Fibroblast of the aortic adventitia (primary cell): ENCODE measurements around the gene GRIN3B. TPM values are rescaled to one million over a fixed set of nuclear protein-coding genes. Genes with fewer than 3 reads are reported as not detected.

ENCODE experiments used
- DNase-seq: peaks from one replicate; pipeline ENCODE4 v3.0.0-alpha.2; 2010; ENCODE audit warnings: low read depth
- H3K4me3 ChIP-seq: 2 replicates; pipeline ENCODE4 v1.5.1; 2011; ENCODE audit warnings: low read depth, mild to moderate bottlenecking, control low read depth, low read length, moderate library complexity
- CTCF ChIP-seq: IDR thresholded peaks from 2 replicates; pipeline ENCODE4 v1.5.1; 2011; ENCODE audit warnings: mild to moderate bottlenecking, low read length, control low read depth, inconsistent platforms; ENCODE audit not compliant: insufficient read depth
- total RNA-seq: library from RNA; depleted of rRNA; stranded (reverse); fragments of >200 nt; gene quantifications from 2 replicates; pipeline ENCODE4 v1.2.3, GENCODE V29; 2012; ENCODE audit warnings: low replicate concordance

GRIN3B gene
- total RNA-seq, 1 donor = 0.45 TPM

DNA sequence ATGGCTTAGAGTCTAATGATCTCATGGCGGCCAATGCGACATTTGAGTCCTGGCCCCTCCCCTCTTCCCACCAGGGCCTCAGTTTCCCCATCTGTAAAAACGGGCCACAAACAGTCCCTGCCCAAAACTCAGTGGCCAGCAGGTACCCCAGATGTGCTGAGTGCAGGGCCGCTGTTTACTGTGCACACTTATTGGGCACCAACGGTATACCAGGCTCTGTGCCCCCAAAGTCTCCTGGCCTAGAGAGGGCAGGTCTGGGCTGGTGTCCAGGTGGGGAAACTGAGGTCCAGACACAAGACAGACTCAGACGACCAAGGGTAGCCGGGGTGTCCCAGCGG, 39.6 kb upstream of the GRIN3B start:
- TF ChIP-seq CTCF = no peak
- no peak for DNase-seq
- no peak overlapping the region for H3K4me3 ChIP-seq

DNA sequence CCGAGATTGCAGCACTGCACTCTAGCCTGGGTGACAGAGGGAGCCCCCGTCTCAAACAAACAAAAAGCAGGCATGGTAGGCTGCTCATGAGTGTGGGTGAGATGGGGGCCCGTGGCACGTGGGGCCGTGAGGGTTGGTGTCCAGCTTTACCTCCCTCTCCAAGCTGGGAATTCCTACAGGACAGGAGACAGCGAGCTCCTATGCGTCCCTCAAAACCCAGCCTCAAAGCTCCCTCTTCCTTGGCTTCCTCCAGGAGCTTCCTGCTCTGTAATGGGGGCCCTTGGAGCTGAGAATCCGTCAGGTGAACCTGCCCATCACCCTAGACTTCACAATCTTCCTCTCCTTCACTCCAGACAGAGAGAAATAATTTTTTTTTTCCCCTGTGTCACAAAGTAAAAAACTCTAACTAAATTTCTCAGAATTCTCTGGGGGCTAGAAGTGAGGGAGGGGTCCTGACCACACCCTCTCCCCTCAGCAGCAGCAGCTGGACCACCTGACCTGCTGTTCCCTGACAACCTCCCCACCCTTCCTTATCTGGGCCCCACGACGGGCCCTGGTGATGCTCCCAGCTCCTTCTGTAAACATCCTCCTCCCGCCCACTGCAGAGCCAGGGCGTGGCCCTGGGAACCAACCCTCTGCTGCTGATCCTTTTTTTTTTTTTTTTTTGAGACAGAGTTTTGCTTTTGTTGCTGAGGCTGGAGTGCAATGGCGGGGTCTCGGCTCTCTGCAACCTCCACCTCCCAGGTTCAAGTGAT, 38.2 kb upstream of the GRIN3B start:
- no peak for TF ChIP-seq CTCF
- no peak overlapping the region for H3K4me3 ChIP-seq
- peak; percentile 53 for DNase-seq

DNA sequence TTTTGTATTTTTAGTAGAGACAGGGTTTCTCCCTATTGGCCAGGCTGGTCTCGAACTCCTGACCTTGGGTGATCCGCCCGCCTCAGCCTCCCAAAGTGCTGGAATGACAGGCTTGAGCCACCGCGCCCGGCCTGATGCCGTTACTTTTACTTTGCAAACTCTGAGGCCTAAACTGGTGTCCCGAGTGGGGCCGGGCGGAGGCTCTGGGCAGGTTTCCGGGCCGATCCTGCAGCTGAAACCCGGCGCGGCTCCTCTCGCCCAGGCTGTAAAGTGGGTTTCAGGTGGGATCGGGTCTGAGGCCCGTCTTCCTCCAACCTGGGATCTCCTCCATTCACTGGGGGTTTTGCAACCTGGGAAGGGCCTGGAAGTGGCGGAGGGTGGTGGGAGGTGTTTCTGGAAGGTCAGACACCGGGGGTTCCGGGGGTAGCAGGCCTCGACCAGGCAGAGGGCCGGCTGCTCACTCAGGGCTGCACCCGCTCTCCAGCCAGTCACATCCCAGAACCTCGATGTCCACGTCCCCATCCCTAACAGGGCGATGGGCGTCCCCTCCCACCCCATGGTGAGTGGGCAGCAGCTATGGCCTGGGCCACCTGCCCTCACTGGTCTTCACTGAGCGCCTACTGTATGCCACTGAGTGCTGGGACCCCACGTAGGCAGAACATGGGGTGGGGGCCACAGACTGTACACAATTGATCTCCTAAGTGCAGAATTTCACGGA, 37.4 kb upstream of the GRIN3B start:
- DNase-seq = no peak
- H3K4me3 ChIP-seq = no peak overlapping the region
- TF ChIP-seq CTCF = no peak

DNA sequence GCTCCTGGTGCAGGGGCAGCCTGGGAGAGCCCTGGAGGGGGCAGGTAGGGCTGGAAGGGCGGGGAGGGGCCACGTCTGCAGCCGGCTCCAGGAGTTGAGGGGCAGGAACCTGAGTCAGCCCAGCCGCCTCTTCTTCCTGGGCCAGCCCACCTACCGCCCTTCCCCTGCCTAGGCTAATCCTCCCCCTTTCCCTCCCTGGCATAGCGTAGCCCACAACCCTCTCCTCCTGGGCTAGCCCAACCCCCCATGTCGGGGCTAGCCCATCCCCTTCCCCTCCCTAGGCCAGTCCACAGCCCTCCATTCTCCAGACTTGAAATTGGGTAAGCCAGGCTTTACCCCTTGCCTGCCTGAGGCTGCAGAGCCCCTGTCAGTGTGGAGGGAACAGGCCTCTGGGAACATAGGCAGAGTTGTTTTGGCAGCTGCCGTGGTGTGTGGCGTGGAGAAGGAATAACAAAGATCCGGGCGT, 36.7 kb upstream of the GRIN3B start:
- no peak overlapping the region for H3K4me3 ChIP-seq
- DNase-seq = no peak
- no peak for TF ChIP-seq CTCF

- H3K4me3 ChIP-seq = no peak overlapping the region
- TF ChIP-seq CTCF = no peak
- no peak for DNase-seq
Observed at GRCh38 chr19:964116-964520, 36.1 kb upstream of the GRIN3B start.

DNA sequence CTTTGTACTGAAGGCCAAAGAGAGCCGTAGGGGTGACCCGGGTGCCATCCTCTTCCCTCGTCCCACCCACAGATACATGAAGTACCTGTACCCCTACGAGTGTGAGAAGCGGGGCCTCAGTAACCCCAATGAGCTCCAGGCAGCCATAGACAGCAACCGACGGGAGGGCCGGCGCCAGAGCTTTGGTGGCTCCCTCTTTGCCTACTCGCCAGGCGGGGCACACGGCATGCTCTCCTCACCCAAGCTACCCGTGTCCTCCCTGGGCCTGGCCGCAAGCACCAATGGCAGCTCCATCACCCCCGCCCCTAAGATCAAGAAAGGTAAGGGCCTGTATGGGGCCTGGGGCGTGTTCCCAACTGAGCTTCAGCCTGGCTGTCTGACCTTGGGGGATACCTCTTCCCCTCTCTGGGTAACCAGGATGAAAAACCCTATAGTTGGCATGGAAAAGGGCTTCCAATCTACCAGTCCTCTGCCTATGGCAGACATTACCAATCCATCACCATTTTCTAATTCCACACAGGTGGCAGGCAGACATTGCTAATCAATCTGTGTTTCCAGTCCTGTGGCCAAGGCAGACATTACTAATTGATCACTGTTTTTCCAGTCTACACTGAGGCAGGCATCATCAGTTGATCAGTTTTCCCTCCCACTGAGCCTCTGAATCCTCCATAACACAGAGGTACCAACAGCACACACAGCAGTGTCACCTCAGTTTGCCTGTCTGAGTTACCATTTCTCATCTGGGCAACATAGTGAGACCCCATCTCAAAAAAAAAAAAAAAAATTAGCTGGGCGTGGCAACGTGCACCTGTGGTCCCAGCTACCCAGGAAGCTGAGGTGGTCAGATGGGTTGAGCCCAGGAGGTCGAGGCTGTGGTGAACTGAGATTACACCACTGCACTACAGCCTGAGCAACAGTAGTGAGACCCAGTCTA, 35.2 kb upstream of the GRIN3B start:
- no peak overlapping the region for H3K4me3 ChIP-seq
- DNase-seq = no peak
- TF ChIP-seq CTCF = no peak
